Measurements from ENCODE around the gene MICU1. TPM values are rescaled to one million over a fixed set of nuclear protein-coding genes. Genes with fewer than 3 reads are reported as not detected.
"Not testable (repeated sequence)": the region's sequence is repeated elsewhere in the genome, so short reads cannot be mapped to it uniquely, and the experiment has no call there.

Gene MICU1, protein sequence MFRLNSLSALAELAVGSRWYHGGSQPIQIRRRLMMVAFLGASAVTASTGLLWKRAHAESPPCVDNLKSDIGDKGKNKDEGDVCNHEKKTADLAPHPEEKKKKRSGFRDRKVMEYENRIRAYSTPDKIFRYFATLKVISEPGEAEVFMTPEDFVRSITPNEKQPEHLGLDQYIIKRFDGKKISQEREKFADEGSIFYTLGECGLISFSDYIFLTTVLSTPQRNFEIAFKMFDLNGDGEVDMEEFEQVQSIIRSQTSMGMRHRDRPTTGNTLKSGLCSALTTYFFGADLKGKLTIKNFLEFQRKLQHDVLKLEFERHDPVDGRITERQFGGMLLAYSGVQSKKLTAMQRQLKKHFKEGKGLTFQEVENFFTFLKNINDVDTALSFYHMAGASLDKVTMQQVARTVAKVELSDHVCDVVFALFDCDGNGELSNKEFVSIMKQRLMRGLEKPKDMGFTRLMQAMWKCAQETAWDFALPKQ
- total RNA-seq: 33.8 and 37.2 TPM in 2 replicates

DNA sequence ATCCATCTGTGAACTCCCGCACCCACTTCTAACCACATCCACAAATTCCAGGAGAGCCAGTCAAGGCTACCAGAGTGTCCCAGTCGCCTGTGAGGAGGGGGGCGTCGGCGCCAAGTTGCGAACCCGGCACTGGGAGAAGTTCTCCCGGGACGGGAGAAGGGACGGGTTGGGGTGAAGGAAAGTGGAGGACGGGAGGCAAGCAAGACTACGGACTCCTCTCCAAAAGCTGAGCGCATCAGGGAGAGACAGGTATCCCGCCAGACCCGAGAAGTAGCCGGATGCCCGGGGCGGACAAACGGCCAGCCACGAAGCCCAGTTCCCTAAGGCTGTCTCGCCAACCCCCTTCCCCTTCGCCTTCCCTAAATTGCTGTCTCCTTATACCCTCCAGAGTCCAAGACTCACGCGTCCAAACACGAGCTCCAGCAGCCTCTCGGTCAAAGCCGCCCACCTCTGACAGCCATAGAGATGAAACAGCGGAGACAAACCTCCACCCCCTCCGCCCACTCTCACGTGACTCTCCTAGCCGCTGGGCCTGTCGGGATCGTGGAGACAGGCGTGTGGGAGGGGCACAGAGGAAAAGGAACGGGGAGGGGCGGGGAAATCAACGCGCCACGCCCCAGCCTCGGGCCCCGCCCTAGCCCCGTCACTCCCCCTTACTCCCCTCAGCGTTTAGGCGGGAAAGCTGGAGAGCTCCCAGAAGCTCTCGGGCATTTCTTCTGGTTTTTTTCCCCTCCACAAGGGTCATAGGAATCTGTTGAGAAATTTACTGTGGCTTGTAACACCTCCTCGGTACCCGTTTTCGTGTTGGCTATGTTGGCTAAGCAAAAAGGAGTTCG, at the start of gene MICU1:
Gene MICU1, minus strand, starts transcription at position 472 of the 836 bp plus-strand sequence. CDS start 59,286 bp downstream, outside the sequence.
- TF ChIP-seq, protein P1, sequence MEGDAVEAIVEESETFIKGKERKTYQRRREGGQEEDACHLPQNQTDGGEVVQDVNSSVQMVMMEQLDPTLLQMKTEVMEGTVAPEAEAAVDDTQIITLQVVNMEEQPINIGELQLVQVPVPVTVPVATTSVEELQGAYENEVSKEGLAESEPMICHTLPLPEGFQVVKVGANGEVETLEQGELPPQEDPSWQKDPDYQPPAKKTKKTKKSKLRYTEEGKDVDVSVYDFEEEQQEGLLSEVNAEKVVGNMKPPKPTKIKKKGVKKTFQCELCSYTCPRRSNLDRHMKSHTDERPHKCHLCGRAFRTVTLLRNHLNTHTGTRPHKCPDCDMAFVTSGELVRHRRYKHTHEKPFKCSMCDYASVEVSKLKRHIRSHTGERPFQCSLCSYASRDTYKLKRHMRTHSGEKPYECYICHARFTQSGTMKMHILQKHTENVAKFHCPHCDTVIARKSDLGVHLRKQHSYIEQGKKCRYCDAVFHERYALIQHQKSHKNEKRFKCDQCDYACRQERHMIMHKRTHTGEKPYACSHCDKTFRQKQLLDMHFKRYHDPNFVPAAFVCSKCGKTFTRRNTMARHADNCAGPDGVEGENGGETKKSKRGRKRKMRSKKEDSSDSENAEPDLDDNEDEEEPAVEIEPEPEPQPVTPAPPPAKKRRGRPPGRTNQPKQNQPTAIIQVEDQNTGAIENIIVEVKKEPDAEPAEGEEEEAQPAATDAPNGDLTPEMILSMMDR (IDR thresholded peaks at IDR 0.05; ENCODE audit: insufficient read depth, low read length, poor library complexity, severe bottlenecking): no peak
- peak; percentile 73 for DNase-seq (ENCODE audit: low read depth)
- H3K27me3 ChIP-seq (ENCODE audit: control insufficient read depth, insufficient read depth, low read length): no peaks in the 10 kb centered on the region

DNA sequence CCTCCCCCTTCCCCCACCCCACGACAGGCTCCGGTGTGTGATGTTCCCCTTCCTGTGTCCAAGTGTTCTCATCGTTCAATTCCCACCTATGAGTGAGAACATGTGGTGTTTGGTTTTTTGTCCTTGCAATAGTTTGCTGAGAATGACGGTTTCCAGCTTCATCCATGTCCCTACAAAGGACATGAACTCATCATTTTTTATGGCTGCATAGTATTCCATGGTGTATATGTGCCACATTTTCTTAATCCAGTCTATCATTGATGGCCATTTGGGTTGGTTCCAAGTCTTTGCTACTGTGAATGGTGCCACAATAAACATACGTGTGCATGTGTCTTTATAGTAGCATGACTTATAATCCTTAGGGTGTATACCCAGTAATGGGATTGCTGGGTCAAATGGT, 48.3 kb upstream of the MICU1 start:
- DNase-seq (ENCODE audit: low read depth); H3K4me3 ChIP-seq (ENCODE audit: low read depth, low read length); H3K36me3 ChIP-seq (ENCODE audit: control insufficient read depth, insufficient read depth, low read length); H3K27me3 ChIP-seq (ENCODE audit: control insufficient read depth, insufficient read depth, low read length): not testable (repeated sequence)

More for the DNA sequence above, at the start of gene MICU1:
- peak within 1 kb of the TSS; percentile 90 for H3K4me3 ChIP-seq (ENCODE audit: low read depth, low read length)
- H3K36me3 ChIP-seq (ENCODE audit: control insufficient read depth, insufficient read depth, low read length): no peaks in the 10 kb centered on the region

DNA sequence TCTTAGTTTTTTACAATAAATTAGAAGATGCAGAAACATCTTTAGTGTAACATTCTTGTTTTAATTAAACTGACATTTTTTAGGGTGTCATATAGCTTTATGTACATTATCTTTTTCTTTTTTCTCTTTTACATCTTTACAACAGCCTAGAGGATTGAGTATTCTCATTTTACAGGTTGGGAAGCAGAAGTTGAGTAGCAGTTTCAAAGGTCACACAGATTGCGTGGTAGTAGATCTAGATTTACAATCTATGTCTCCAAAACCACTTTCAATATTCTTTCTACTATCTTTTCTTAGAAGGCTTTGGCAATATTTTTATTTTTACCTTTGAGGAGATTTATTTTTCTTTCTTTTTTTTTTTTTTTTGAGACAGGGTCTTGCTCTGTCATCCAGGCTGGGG, 47.4 kb upstream of the MICU1 start:
- DNase-seq (ENCODE audit: low read depth): no peak
- Histone ChIP-seq H3K27me3 (ENCODE audit: control insufficient read depth, insufficient read depth, low read length) (no peaks in the 10 kb centered on the region), H3K4me3 (ENCODE audit: low read depth, low read length) (no peak overlapping the region), H3K36me3 (ENCODE audit: control insufficient read depth, insufficient read depth, low read length) (no peaks in the 10 kb centered on the region)
- TF ChIP-seq, protein P1 (IDR thresholded peaks at IDR 0.05; ENCODE audit: insufficient read depth, low read length, poor library complexity, severe bottlenecking): no peak

DNA sequence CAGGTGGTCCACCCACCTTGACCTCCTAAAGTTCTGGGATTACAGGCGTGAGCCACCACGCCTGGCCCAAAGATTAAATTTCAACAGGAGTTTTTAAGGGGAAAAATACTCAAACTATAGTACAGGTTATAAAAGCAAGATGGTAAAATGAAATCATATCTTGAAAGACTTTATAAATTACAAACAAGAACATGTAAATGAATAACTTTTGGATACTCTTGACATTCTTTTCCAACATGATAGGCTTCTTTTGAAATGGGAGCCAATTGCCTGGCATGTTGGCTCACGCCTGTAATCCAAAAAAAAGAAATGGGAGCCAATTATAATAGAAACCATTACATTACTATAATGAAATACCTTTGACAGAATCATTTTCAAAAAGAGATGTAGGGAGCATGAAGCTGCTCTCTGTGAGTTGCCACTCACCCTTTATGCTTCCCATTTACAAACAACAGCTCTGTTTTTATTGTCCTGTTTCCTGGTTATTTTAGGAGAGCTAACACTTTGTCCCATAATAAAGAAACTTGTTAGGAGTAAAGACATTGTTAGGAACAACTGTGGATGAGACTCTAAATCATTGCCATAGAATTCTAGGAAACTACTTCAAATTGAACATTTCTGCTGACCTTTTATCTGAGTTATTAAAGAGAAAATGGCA, 41.5 kb upstream of the MICU1 start:
- Histone ChIP-seq H3K27me3 (ENCODE audit: control insufficient read depth, insufficient read depth, low read length) (no peaks in the 10 kb centered on the region), H3K36me3 (ENCODE audit: control insufficient read depth, insufficient read depth, low read length) (no peaks in the 10 kb centered on the region), H3K4me3 (ENCODE audit: low read depth, low read length) (no peak overlapping the region)
- DNase-seq (ENCODE audit: low read depth): no peak
- TF ChIP-seq, protein P1 (IDR thresholded peaks at IDR 0.05; ENCODE audit: insufficient read depth, low read length, poor library complexity, severe bottlenecking): no peak

DNA sequence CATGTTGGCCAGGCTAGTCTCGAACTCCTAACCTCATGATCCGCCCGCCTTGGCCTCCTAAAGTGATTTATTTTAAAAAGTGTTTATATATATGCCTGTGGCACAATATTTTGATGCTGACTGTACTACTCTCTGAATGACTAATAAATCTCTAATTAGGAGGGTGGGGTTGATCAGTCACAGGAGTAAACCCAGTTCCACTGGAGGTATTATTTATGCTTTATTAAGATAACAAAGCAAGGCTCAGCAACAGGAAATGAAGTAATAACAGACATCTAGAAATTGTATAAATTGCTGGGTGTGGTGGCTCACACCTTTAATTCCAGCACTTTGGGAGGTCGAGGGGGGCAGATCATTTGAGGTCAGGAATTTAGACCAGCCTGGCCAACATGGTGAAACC, 40.0 kb upstream of the MICU1 start:
- no peak for DNase-seq (ENCODE audit: low read depth)

More for the DNA sequence above, 40.0 kb upstream of the MICU1 start:
- H3K4me3 ChIP-seq (ENCODE audit: low read depth, low read length): no peak overlapping the region
- TF ChIP-seq, protein P1 (IDR thresholded peaks at IDR 0.05; ENCODE audit: insufficient read depth, low read length, poor library complexity, severe bottlenecking): no peak
- no peaks in the 10 kb centered on the region for H3K36me3 ChIP-seq (ENCODE audit: control insufficient read depth, insufficient read depth, low read length)
- H3K27me3 ChIP-seq (ENCODE audit: control insufficient read depth, insufficient read depth, low read length): no peaks in the 10 kb centered on the region
